Vagina (tissue), 2 donors: ENCODE results near the gene USP7.

ENCODE experiments used
- CTCF ChIP-seq, 3 experiments: fragments of 450-650 bp in 2 of 3; fragments of 200-600 bp in 1 of 3; sonication (generic) in 1 of 3; IDR thresholded peaks; one replicate each; pipeline ENCODE4 v1.5.1; 2017 to 2019; ENCODE audit warnings: antibody characterized with exemption in 3 of 3, mild to moderate bottlenecking in 2 of 3, moderate library complexity in 2 of 3
- POLR2A ChIP-seq, 2 donors: fragments of 450-650 bp; IDR thresholded peaks; one replicate each; pipeline ENCODE4 v1.6.1; 2017; ENCODE audit warnings: antibody characterized with exemption in 2 of 2, mild to moderate bottlenecking in 2 of 2, moderate library complexity in 2 of 2

DNA sequence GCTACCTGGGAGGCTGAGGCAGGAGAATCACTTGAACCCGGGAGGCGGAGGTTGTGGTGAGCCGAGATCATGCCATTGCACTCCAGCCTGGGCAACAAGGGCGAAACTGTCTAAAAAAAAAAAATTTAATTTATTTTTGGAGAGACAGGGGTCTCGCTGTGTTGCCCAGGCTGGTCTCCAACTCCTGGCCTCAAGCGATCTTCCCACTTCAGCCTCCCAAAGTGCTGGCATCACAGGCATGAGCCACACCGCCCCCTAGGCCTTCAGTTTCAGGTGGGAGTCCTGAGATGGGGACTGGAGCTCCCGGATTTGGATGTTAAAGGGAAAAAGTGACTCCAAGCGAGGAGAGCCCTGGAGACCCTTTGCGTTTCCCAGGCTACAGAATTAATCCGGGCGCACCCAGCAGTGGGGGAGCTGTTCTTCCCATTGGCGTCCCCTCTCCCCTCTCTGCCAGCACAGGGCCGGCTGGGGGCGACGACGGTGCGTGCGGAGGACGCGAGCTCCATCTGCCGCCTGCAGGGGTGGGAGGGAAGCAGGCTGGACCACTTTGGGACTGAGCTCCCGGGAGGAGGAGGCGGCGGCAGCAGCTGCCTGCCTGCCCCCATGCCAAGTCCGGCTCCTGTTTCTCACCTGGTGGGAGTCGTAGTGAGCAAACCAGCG is 49.3 kb upstream of the USP7 start:
- TF ChIP-seq CTCF (IDR thresholded peaks at IDR 0.05): no peak
- no peak for TF ChIP-seq POLR2A (IDR thresholded peaks at IDR 0.05)
